Measurements from ENCODE around the gene XRCC6.
"Not testable (repeated sequence)": the region's sequence is repeated elsewhere in the genome, so short reads cannot be mapped to it uniquely, and the experiment has no call there.

Gene XRCC6

DNA sequence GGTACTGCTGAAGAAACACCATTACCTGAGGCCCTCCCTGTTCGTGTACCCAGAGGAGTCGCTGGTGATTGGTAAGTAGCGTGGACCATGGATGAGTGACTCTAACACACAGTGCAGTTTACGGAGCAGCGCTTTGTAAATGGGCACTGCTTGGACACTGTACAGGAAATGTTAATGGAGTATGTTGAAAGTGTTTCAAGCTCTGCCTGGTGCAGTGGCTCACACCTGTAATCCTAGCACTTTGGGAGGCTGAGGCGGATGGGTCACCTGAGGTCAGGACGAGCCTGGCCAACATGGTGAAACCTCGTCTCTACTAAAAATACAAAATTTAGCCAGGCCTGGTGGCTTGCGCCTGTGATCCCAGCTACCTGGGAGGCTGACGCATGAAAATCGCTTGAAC, 29.7 kb downstream of the XRCC6 start:
- no peak for DNase-seq (ENCODE audit: low read depth)

GRCh38 chr22:41654322-41654721, 33.2 kb downstream of the XRCC6 start:
- no peak for DNase-seq (ENCODE audit: low read depth)

DNA sequence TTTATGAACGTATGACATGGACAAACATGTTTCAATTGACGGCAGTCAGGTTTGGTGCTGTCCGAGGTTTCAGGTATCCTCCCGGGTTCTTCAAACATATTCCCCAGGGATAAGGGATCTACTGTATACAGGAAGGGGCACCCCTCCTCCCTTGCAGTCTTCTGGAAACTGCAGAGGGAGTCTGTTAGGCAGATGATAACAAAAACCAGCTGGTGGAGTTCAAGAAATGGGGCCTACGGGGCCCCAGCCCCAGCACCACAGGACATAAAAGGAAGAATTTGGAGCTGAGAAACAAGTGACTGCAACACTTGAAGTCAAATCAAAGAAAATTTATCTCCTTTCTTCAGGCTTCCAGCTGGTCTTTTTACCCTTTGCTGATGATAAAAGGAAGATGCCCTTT, 35.5 kb downstream of the XRCC6 start:
- DNase-seq (ENCODE audit: low read depth), result no peak

DNA sequence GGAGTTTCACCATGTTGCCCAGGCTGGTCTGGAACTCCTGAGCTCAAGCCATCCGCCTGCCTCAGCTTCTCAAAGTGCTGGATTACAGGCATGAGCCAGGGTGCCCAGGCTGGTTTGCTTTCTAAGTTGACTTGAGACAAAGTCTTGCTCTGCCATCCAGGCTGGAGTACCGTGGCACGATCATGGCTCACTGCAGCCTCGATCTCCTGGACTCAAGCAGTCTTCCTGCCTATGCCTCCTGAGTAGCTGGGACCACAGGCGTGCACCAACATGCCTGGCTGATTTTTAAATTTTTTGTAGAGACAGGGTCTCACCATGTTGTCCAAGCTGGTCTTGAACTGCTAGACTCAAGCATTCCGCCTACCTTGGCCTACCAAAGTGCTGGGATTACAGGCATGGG, 36.6 kb downstream of the XRCC6 start:
- no peak for DNase-seq (ENCODE audit: low read depth)

DNA sequence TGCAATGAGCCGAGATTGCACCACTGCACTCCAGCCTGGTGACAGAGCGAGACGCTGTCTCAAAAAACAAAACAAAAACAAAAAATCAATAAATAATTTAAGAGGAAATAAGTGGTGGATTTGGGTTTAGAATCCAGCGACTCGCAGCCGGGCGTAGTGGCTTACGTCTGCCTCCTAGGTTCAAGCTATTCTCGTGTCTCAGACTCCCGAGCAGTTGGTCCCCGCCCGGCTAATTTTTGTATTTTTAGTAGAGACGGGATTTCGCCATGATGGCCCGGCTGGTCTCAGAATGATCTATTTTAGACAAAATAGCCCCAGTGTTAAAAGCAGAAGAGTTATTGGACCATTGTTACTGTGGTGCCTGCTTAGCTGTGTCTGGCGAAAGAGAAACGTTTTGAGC, 37.8 kb downstream of the XRCC6 start:
- DNase-seq (ENCODE audit: low read depth), result no peak

DNA sequence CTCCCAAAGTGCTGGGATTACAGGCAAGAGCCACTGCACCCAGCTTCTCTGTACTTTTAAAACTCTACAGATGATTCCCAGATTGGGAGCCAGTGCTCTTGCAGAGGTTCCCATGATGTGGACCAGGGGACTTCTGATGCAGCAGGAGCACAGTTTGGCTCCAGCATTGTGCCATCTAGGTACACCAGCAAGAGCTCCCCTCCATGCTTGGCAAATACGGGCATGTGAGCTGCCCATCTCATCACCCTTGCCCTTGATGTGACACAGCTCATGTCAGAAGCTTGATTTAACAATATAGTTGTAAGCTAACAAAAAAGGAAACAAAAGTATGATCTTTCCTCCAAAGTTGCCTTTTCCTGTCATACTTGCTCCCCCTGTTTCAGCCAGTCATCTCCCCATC, 38.8 kb downstream of the XRCC6 start:
- DNase-seq (ENCODE audit: low read depth), result no peak

DNA sequence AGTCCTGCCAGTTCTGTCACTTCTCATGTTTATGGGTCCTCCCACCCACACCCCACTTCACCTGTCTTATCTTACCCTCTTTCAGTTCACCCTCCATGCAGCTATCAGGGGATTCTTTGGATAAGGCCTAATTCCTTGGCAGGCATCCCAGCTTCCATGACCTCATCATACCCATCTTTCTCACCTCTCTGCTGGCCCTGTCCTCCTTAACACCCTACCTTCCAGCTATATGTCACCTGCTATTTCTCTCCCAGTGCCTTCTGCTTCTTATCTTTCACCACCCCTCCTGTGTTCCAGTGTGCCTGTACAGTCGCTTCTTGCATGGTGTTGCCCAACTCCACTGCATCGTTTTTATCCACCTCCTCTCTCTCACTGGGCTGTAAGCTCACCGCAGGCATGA, 39.3 kb downstream of the XRCC6 start:
- no peak for DNase-seq (ENCODE audit: low read depth)

GRCh38 chr22:41661088-41661487, 40.0 kb downstream of the XRCC6 start:
- DNase-seq (ENCODE audit: low read depth), result no peak

DNA sequence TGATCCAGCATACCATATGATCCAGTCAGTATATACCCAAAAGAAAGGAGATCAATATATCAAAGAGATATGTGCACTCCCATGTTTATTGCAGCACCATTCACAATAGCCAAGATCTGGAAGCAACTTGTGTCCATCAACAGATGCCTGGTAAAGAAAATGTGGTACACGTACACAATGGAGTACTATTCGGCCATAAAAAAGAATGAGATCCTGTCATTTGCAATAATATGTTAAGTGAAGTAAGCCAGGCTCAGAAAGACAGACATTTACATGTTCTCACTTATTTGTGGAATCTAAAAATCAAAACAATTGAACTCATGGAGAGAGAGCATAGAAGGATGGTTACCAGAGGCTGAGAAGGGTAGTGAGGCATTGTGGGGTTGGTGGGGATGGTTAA, 40.6 kb downstream of the XRCC6 start:
- no peak for DNase-seq (ENCODE audit: low read depth)

GRCh38 chr22:41663594-41663993, 42.5 kb downstream of the XRCC6 start:
- not testable (repeated sequence) for DNase-seq (ENCODE audit: low read depth)

GRCh38 chr22:41664490-41664889, 43.4 kb downstream of the XRCC6 start:
- no peak for DNase-seq (ENCODE audit: low read depth)

- DNase-seq (ENCODE audit: low read depth), result no peak
These were observed 43.9 kb downstream of the XRCC6 start for GRCh38 chr22:41664951-41665350.

GRCh38 chr22:41668971-41669911, 48.1 kb downstream of the XRCC6 start:
- no peak for DNase-seq (ENCODE audit: low read depth)

- not testable (repeated sequence) for DNase-seq (ENCODE audit: low read depth)
These were observed 51.0 kb downstream of the XRCC6 start for GRCh38 chr22:41672096-41672495.

DNA sequence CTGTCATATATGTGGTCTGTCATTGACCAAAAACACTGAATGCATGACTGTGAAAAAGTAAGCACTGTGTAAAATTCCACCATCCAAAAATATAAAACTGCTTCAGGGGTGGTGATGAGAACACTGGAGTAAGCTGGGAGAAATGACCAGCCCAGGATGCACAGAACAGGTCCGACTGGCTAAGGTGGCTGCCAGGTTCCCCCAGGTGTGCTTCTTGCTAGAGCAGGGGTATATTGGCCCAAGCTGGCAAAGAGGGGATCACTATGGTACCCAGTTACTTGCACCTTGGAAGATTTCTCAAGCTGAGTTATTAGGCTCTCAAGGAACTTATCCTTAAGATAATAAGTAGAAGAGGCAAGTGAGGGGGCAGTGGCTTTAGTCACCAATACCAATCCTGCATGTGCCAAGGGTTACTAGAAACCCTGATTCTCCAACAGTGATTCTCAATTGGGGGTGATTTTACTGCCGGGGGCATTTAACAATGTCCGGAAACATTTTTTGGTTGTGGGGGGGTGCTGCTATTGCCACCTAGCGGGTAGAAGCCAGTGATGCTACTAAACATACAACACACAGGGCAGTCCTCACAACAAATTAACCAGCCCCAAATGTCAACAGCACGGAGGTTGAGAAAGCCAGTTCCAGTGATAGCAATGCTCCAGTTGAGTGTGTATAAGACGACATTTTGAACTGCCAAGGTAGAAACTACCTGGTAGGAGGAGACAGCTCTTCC, 51.9 kb downstream of the XRCC6 start:
- DNase-seq (ENCODE audit: low read depth), result no peak

GRCh38 chr22:41674846-41675340, 53.8 kb downstream of the XRCC6 start:
- DNase-seq (ENCODE audit: low read depth), result no peak

GRCh38 chr22:41676134-41676533, 55.0 kb downstream of the XRCC6 start:
- DNase-seq (ENCODE audit: low read depth), result no peak

DNA sequence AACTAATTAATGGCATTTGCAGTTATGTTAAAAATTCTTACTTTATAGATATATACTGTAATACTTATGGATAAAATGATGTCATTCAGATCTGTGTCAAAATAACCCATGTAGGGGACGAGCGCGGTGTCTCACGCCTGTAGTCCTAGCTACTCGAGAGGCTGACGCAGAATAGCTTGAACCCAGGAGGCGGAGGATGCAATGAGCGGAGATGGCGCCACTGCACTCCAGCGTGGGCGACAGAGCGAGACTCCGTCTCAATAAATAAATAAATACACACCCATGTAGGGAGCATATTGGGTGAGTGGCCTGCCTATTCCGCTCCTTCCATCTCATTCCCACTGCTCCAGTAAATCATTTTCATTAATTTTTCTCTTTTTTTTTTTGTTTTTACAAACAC, 60.5 kb downstream of the XRCC6 start:
- no peak for DNase-seq (ENCODE audit: low read depth)

DNA sequence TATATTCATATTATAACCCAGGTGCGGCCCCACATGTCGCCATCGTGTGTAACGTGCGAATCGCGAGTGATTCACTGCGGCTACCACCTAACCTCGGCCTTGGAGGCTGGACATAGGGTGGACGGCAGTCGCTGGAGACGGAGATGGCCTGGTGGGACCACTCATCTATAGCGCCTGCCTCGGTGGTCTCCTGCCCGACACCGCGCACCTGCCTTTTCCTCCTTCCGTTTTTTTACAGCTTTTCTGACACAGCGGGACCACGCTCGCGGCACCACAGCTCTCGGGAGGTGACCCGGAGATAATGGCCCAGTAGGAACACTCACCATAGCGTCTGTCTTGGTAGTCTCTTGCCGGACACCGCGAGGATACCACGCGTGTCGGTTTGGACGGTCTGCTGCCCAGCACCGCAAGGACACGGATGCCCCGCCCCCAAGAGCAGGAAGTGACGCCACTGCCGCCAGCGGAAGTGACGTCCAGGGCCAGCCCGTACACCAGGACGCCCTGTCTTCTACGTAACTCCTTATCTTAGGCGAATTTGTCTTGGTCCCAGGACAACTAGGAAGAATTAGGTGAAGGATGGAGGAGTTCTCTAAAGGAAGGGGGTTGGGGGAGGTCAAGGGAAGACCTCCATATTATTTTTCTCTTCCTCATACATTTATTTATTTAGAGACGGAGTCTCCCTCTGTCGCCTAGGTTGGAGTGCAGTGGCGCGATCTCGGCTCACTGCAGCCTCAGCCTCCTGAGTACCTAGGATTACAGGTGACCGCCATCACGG, 61.1 kb downstream of the XRCC6 start:
- DNase-seq (ENCODE audit: low read depth), result peak; percentile 75

- DNase-seq (ENCODE audit: low read depth), result no peak
These were observed 62.0 kb downstream of the XRCC6 start for GRCh38 chr22:41683052-41683451.

- DNase-seq (ENCODE audit: low read depth), result no peak
These were observed 62.5 kb downstream of the XRCC6 start for GRCh38 chr22:41683616-41684015.

DNA sequence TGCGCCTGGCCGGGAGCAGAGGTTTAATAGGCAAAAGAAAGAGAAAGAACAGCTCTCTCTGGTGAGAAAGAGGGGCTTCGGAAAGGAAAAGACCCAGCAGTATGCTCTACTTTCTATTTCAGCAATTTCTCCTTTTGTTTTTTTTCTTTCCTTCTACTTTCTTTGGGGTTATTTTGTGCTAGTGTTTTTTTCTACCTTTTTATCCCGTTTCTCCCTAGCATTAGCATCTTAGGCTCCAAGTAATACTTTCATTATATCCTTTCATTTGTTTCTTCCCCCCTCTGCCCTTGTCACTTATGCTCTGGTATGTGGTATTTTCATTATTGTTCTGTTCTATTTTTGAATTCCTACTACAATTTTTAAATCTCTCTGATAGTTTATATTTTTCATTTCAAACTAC, 63.1 kb downstream of the XRCC6 start:
- no peak for DNase-seq (ENCODE audit: low read depth)
